HG02610 (cell line): ENCODE results near the gene MAD1L1.
"Not testable (repeated sequence)": the region's sequence is repeated elsewhere in the genome, so short reads cannot be mapped to it uniquely, and the experiment has no call there.

ENCODE experiments used
- ATAC-seq: cut with Tn5 transposase; IDR thresholded peaks from one replicate; pipeline ENCODE4 v1.9.1; 2021; ENCODE audit warnings: mild to moderate bottlenecking, moderate library complexity; ENCODE audit not compliant: unreplicated experiment

Gene MAD1L1

GRCh38 chr7:1849351-1850041 lies 383.2 kb downstream of the MAD1L1 start:
- ATAC-seq: no peak

- no peak for ATAC-seq
Measured at GRCh38 chr7:1848911-1849311, 383.8 kb downstream of the MAD1L1 start.

DNA sequence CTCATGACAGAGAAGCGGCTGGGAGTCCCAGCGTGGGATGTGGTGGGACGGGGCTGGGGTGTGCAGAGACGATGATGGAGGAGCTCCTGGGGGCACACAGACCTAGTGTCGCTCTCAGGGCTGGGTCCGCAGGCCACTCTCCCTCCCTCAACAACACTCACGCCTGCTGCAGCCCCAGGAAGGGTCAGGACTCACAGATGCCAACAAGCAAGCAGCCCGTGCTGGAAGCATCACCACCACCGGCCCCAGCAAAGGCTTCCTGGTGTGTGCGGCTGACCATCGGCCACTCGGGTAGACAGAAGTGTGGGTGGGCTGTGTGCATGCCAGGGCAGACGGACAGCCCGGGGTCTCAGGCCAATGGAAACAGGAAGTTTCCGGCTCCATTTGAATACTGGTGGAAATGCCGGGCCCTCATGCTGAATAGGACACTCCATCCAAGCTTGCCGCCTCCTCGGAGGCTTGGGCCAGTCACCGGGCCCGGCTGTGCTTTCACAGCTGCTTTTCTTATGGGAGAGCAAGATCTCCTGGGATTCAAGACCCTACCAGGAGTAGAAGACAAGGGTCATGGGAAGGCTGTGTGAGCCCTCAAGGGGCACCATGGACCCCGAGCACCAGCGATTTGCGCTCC lies 384.6 kb downstream of the MAD1L1 start:
- no peak for ATAC-seq

- no peak for ATAC-seq
Measured at GRCh38 chr7:1847260-1848001, 385.3 kb downstream of the MAD1L1 start.

- ATAC-seq: no peak
Measured at GRCh38 chr7:1846331-1847065, 386.2 kb downstream of the MAD1L1 start.

GRCh38 chr7:1845536-1846311 lies 387.0 kb downstream of the MAD1L1 start:
- ATAC-seq: no peak

- ATAC-seq: no peak
Measured at GRCh38 chr7:1844951-1845390, 387.8 kb downstream of the MAD1L1 start.

DNA sequence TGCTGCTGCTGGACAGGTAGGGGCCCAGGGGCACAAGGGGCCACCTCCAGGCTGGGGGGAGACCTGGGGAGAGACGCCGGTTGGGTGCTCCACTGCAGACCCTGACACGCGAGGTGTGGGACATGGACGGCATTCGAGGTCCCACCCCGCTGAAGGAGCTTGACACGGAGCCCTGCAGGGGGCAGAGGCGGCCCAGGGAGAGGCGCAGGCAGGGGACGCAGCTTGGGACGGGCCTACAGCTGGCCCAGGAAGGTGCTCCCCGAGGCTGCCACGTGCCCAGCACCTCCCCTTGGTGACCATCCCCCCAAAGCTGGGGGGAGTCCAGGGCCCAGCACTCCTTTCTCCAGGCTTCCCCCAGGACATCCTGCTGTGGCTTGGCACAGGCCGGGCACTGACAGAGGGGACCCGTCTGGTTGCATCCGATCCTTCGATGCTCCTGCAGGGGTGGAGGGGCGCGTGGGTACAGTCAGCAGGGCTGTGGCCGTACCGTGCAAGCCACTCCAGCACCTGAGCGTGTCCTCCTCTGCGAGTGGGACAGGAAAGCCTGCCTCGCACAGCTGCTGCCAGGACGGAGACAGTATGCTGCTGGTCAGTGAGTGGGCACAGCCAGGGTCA lies 388.3 kb downstream of the MAD1L1 start:
- ATAC-seq: no peak

DNA sequence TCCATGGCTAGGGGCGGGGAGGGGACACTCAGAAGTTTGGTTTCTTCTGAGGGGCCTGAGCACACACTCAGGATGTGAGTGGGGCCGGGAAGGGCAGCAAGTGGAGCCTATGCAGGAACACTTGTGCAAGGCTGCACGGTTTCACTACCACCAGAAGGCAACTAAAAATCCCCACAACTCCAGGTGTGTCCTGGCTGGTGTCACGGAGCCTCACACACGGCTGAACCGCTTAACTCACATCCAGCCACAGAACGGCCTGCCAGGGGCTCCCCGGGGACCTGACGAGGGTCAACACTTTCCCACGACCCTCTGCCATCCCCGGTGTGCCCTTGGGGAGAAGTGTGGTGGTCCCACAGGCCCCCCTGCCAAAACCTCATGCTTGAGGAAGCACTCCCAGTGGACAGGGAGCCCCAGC lies 388.8 kb downstream of the MAD1L1 start:
- ATAC-seq: no peak

DNA sequence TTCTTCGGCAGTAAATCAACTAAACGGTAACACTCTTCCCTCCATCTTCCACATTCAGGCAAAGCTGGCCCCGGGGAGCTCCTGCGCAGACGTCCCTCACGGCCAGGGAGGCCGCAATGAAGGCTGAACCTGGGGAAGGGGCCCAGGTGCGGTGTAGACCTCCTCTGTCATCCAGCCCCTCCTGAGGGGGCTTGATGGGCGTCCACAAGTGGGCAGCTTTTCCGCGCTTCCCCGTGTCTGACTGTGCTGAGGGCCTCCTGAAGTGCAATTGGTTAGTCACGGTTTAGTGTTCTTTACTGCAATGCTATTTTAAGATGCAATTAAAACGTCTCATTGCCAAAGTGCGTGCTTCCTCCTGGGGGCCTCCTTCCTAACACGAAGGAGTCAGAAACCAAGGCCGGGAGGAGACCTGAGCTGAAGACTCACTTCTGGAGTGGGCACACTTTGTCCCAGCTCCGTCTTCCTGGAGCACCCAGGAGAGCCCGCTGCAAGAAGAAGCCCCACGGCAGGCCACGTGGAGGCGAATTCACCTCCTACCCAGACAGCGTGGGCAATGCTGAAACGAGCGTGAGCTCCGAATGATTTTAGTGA lies 389.4 kb downstream of the MAD1L1 start:
- ATAC-seq: no peak

DNA sequence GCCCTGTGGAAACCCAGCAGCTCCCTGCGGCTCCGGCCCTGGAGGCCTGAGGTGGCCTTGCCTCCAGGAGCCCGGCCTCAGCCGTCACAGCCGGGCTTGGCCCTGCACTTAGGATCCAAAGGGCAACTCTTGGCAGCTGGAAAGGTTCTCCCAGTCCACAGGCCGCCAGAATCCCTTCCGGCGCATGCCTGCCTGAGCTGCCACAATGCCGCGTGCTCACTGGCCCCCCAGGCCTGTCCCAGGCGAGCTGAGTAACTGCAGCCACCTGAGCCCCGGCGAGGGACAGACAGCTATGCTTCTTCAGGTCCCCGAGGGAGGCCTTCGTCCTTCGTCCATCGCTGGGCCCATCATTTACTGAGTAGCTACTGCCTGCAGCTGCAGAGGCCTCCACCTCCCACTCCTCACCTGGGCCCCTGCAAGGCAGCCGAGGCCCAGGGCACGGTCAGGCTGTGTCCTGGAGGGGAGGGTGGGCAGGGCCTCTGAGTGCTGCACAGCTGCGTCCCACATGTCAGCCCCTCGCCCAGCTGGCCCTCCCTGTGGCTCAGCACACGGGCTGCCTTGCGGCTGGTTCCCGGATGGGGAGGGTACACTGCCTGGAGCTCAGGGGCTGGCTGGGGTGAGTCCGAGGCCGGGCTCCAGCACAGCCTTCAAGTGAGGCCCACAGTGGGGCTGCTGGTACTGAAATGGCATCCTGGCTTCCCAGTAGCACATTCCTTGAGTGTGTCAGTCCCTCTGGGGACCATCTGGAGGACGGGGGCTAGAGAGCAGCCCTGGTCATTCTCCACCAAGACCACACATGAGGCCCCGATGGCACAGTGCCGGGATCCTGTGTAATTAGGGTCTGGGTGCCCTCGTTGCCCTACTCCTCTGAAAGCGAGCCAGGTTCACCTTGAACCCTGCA lies 390.2 kb downstream of the MAD1L1 start:
- no peak for ATAC-seq

DNA sequence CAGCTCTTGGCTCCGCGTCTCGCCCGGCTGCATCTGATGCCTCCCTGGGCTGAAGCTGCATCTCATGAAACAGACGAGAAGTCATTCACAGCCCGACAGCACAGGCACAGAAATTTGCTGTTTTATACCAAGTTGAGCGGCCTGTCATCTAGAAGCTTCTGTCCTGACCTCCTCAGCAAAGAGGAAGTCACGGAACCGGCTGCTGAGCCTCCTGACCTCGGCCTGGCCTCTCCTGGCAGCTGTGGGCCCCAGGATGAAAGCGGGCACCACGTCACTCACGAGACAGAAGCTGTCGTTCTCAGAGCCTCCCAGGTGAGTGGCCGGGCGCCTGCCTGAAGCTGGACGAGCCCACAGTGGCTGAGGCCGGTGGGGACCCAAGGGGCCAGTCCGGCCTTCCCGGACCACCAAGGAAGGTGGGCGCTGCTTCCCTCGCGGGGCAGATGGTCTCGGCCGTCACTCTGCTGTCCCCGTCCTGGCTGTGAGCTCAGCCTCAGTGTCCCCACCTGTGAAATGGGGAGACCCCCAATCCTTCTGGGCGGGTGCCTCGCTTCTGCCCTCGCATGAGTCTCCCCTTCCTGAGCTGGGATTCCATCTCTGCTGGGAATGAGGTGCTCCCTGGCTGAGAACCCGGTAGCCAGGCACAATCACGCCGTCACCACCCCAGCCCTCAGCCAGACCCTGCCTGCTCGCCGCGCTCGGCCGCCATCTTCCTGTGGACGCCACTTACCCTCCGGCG lies 391.3 kb downstream of the MAD1L1 start:
- not testable (repeated sequence) for ATAC-seq

DNA sequence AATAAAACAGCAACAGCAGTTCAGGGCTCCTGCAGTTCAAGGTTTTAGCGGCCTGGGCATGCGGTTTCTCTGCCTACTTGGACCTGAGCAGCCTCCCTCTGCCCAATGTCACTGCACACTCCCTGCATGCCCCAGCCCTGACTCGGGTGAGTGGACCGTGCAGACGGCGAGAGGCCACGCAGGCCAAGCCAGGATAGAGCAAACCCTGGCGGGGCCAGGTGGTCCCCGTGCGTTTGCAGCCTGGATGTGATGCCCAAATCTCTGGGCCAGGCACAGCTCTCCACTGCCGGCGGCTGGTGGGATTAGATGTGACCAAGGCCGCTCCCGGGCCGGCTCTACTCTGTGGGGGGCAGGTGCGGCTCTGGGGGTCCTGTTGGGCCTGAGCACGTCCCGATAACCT lies 392.0 kb downstream of the MAD1L1 start:
- not testable (repeated sequence) for ATAC-seq

DNA sequence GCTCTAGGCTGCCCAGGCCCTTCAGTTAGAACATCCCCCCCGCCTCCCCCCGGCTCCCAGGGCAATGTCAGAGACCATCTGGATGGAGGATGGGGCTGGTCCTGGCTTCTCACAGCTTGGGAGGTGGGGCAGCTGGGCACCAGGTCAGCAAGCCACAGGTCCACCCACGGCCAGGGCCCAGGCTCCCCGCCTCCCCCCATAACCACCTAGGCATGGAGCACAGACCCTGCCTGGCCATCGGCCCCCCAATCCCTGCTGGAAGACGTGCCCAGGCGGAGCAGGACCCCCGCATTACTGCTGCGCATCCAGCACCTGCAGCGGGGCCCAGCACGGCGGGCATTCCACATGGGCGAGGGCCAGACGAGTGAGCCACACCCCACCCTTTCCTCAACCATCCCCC lies 393.0 kb downstream of the MAD1L1 start:
- no peak for ATAC-seq

GRCh38 chr7:1838911-1839531 lies 393.7 kb downstream of the MAD1L1 start:
- ATAC-seq: not testable (repeated sequence)

DNA sequence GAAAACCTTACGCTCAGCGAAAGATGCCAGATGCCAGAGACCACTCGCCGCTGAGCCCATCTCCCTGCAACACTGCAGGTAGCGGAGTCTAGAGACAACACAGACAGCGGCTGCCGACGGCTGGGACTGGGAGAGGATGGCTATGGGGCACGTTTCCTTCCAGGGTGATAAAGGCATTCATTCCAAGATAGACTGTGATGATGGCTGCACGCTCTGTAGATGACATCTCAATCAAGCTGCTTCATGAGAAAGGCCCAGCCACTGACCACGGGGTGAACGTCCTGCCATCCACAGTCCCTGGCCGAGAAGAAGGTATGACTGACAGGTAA lies 394.2 kb downstream of the MAD1L1 start:
- ATAC-seq: not testable (repeated sequence)

GRCh38 chr7:1837696-1838543 lies 394.8 kb downstream of the MAD1L1 start:
- not testable (repeated sequence) for ATAC-seq
